ENCODE data around the gene CD5L.

DNA sequence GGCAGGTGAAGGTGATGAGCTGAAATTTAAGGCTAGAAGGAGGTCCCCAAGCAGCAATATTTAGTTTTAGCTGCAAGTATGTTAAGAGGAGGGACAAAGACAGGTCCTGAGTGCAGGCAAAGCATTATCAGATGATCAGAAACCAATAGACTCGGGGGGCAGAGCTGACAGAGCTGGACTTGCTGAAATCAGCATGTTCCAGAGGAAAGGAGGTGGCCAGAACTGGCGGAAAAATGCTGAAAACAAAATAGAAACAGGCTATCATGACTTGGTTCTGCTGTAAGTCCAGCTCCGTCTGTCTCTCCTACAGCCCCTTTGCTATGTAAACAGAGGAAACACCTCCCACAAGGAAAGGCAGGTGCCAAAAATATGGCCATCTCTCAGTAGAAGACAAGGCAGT lies at the start of gene CD5L:
- TF ChIP-seq, protein P1, sequence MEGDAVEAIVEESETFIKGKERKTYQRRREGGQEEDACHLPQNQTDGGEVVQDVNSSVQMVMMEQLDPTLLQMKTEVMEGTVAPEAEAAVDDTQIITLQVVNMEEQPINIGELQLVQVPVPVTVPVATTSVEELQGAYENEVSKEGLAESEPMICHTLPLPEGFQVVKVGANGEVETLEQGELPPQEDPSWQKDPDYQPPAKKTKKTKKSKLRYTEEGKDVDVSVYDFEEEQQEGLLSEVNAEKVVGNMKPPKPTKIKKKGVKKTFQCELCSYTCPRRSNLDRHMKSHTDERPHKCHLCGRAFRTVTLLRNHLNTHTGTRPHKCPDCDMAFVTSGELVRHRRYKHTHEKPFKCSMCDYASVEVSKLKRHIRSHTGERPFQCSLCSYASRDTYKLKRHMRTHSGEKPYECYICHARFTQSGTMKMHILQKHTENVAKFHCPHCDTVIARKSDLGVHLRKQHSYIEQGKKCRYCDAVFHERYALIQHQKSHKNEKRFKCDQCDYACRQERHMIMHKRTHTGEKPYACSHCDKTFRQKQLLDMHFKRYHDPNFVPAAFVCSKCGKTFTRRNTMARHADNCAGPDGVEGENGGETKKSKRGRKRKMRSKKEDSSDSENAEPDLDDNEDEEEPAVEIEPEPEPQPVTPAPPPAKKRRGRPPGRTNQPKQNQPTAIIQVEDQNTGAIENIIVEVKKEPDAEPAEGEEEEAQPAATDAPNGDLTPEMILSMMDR (IDR thresholded peaks at IDR 0.05): no peak
- TF ChIP-seq POLR2A (IDR thresholded peaks at IDR 0.05): no peak
